ENCODE measurements around the gene SDS. TPM values are rescaled to one million over a fixed set of nuclear protein-coding genes. Genes with fewer than 3 reads are reported as not detected.

The SDS gene
- total and polyA plus RNA-seq, 4 donors: 0.65 to 433 (median 77.9) TPM

GRCh38 chr12:113386866-113387566 lies 16.7 kb downstream of the SDS start:
- WGBS: 97% methylated on average over 12 of the region's 12 CpGs
- DNase-seq (ENCODE audit: low spot score): no peak
- Histone ChIP-seq H3K27ac (ENCODE audit: low read depth in 1 of 2, low read length in 2 of 2) (no peak overlapping the region), H3K9me3 (ENCODE audit: control insufficient read depth in 4 of 4, low read length in 3 of 4) (no peaks in the 10 kb centered on the region), H3K4me1 (ENCODE audit: control insufficient read depth in 4 of 4, insufficient read depth in 4 of 4, low read length in 3 of 4) (no peaks in the 10 kb centered on the region), H3K9ac (ENCODE audit: low read depth in 1 of 2, low read length in 2 of 2) (no peak overlapping the region), H3K36me3 (ENCODE audit: control insufficient read depth in 4 of 4, insufficient read depth in 3 of 4, low read depth in 1 of 4, low read length in 3 of 4) (peaks cover 0 to 34% (median 11%) of the 10 kb centered on the region in 4 donors), H3K27me3 (ENCODE audit: control insufficient read depth in 4 of 4, insufficient read depth in 4 of 4, low read length in 3 of 4) (no peaks in the 10 kb centered on the region), H3K4me3 (ENCODE audit: low read depth in 1 of 3, low read length in 3 of 3) (no peak overlapping the region)
- TF ChIP-seq RAD21 (IDR thresholded peaks at IDR 0.05) (no peak), TAF1 (conservative IDR thresholded peaks at IDR 0.05) (no peak), HNF4A (conservative IDR thresholded peaks at IDR 0.05) (no peak), GABPA (IDR thresholded peaks at IDR 0.05 in 1 of 2, conservative IDR thresholded peaks at IDR 0.05 in 1 of 2) (no peak), NR2F2 (IDR thresholded peaks at IDR 0.05) (no peak)

- peaks cover 0 to 2% (median 0%) of the 10 kb centered on the region in 4 donors for H3K4me1 ChIP-seq (ENCODE audit: control insufficient read depth in 4 of 4, insufficient read depth in 4 of 4, low read length in 3 of 4)
- H3K27ac ChIP-seq (ENCODE audit: low read depth in 1 of 2, low read length in 2 of 2): no peak overlapping the region
- TF ChIP-seq FOXA1 (IDR thresholded peaks at IDR 0.05): no peak
- TF ChIP-seq, protein P1, sequence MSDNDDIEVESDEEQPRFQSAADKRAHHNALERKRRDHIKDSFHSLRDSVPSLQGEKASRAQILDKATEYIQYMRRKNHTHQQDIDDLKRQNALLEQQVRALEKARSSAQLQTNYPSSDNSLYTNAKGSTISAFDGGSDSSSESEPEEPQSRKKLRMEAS (IDR thresholded peaks at IDR 0.05): no peak
- TF ChIP-seq GABPA (IDR thresholded peaks at IDR 0.05 in 1 of 2, conservative IDR thresholded peaks at IDR 0.05 in 1 of 2): no peak
- TF ChIP-seq, protein P2, sequence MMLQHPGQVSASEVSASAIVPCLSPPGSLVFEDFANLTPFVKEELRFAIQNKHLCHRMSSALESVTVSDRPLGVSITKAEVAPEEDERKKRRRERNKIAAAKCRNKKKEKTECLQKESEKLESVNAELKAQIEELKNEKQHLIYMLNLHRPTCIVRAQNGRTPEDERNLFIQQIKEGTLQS (IDR thresholded peaks at IDR 0.05): no peak
- TF ChIP-seq, protein P3, sequence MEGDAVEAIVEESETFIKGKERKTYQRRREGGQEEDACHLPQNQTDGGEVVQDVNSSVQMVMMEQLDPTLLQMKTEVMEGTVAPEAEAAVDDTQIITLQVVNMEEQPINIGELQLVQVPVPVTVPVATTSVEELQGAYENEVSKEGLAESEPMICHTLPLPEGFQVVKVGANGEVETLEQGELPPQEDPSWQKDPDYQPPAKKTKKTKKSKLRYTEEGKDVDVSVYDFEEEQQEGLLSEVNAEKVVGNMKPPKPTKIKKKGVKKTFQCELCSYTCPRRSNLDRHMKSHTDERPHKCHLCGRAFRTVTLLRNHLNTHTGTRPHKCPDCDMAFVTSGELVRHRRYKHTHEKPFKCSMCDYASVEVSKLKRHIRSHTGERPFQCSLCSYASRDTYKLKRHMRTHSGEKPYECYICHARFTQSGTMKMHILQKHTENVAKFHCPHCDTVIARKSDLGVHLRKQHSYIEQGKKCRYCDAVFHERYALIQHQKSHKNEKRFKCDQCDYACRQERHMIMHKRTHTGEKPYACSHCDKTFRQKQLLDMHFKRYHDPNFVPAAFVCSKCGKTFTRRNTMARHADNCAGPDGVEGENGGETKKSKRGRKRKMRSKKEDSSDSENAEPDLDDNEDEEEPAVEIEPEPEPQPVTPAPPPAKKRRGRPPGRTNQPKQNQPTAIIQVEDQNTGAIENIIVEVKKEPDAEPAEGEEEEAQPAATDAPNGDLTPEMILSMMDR (IDR thresholded peaks at IDR 0.05; ENCODE audit: low read depth, low read length, missing input control): no peak
- TF ChIP-seq RXRA (IDR thresholded peaks at IDR 0.05): no peak
- no peak for TF ChIP-seq JUND (IDR thresholded peaks at IDR 0.05)
- TF ChIP-seq HNF4G (IDR thresholded peaks at IDR 0.05): no peak
- TF ChIP-seq RAD21 (IDR thresholded peaks at IDR 0.05): no peak
- no peak for TF ChIP-seq HNF4A (conservative IDR thresholded peaks at IDR 0.05)
- TF ChIP-seq NR2F2 (IDR thresholded peaks at IDR 0.05): no peak
- no peak for TF ChIP-seq TAF1 (conservative IDR thresholded peaks at IDR 0.05)
- TF ChIP-seq SP1 (IDR thresholded peaks at IDR 0.05): no peak
- TF ChIP-seq EGR1 (IDR thresholded peaks at IDR 0.05; ENCODE audit: low read depth in 2 of 2): no peak
- TF ChIP-seq ZBTB33 (IDR thresholded peaks at IDR 0.05): no peak
- TF ChIP-seq YY1 (IDR thresholded peaks at IDR 0.05): no peak
- TF ChIP-seq, protein P4, sequence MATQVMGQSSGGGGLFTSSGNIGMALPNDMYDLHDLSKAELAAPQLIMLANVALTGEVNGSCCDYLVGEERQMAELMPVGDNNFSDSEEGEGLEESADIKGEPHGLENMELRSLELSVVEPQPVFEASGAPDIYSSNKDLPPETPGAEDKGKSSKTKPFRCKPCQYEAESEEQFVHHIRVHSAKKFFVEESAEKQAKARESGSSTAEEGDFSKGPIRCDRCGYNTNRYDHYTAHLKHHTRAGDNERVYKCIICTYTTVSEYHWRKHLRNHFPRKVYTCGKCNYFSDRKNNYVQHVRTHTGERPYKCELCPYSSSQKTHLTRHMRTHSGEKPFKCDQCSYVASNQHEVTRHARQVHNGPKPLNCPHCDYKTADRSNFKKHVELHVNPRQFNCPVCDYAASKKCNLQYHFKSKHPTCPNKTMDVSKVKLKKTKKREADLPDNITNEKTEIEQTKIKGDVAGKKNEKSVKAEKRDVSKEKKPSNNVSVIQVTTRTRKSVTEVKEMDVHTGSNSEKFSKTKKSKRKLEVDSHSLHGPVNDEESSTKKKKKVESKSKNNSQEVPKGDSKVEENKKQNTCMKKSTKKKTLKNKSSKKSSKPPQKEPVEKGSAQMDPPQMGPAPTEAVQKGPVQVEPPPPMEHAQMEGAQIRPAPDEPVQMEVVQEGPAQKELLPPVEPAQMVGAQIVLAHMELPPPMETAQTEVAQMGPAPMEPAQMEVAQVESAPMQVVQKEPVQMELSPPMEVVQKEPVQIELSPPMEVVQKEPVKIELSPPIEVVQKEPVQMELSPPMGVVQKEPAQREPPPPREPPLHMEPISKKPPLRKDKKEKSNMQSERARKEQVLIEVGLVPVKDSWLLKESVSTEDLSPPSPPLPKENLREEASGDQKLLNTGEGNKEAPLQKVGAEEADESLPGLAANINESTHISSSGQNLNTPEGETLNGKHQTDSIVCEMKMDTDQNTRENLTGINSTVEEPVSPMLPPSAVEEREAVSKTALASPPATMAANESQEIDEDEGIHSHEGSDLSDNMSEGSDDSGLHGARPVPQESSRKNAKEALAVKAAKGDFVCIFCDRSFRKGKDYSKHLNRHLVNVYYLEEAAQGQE (IDR thresholded peaks at IDR 0.05): no peak
- no peak for TF ChIP-seq FOXA2 (IDR thresholded peaks at IDR 0.05)
- no peak for DNase-seq (ENCODE audit: low spot score)
- peaks cover 0 to 29% (median 10%) of the 10 kb centered on the region in 4 donors for H3K36me3 ChIP-seq (ENCODE audit: control insufficient read depth in 4 of 4, insufficient read depth in 3 of 4, low read depth in 1 of 4, low read length in 3 of 4)
- H3K9me3 ChIP-seq (ENCODE audit: control insufficient read depth in 4 of 4, low read length in 3 of 4): no peaks in the 10 kb centered on the region
- no peaks in the 10 kb centered on the region for H3K27me3 ChIP-seq (ENCODE audit: control insufficient read depth in 4 of 4, insufficient read depth in 4 of 4, low read length in 3 of 4)
- WGBS: 95% methylated on average over 6 of the region's 6 CpGs
- H3K9ac ChIP-seq (ENCODE audit: low read depth in 1 of 2, low read length in 2 of 2): no peak overlapping the region
- H3K4me3 ChIP-seq (ENCODE audit: low read depth in 1 of 3, low read length in 3 of 3): no peak overlapping the region
Measured at GRCh38 chr12:113385282-113385882, 18.3 kb downstream of the SDS start.
